Mucosa of descending colon (tissue), 3 donors: ENCODE data around the gene CYP1A2. TPM values are rescaled to one million over a fixed set of nuclear protein-coding genes. Genes with fewer than 3 reads are reported as not detected.
"Not testable (repeated sequence)": the region's sequence is repeated elsewhere in the genome, so short reads cannot be mapped to it uniquely, and the experiment has no call there.

Experiments
- ATAC-seq: fragments of 200-7000 bp; cut with Tn5 transposase; one replicate; pipeline ENCODE4 v1.9.1; 2020; ENCODE audit warnings: mild to moderate bottlenecking, moderate library complexity
- DNase-seq, 3 donors: peaks; one replicate each; pipeline ENCODE4 v3.0.0-alpha.2; 2020
- H3K36me3 ChIP-seq: fragments of 200-600 bp; one replicate; pipeline ENCODE4 v1.8.0; 2021; ENCODE audit warnings: low read depth, mild to moderate bottlenecking
- H3K4me1 ChIP-seq: fragments of 200-600 bp; one replicate; pipeline ENCODE4 v1.8.0; 2021; ENCODE audit warnings: low read depth, mild to moderate bottlenecking
- H3K4me3 ChIP-seq: fragments of 200-600 bp; one replicate; pipeline ENCODE4 v1.8.0; 2021; ENCODE audit warnings: mild to moderate bottlenecking
- H3K9me3 ChIP-seq: fragments of 200-600 bp; one replicate; pipeline ENCODE4 v1.8.0; 2021; ENCODE audit warnings: mild to moderate bottlenecking
- CTCF ChIP-seq: fragments of 200-600 bp; IDR thresholded peaks from one replicate; pipeline ENCODE4 v1.8.0; 2022; ENCODE audit warnings: antibody characterized with exemption, mild to moderate bottlenecking
- intact Hi-C, 2 donors: fragments of 100-400 bp; cut with DNase I in 1 of 2; cut with micrococcal nuclease in 1 of 2; formaldehyde crosslinking; loops; one replicate each; pipeline versions ENCODE4 v1.11.0 to v1.11.1; 2022; cut with DNase I, micrococcal nuclease
- total RNA-seq, 3 donors: library from RNA; stranded (reverse); fragmentation: NEBNext Ultra II Directional in 2 of 3; extraction: Animal tissue kit (Norgen Biotek cat#: 25700) in 2 of 3; gene quantifications; one replicate each; pipeline versions ENCODE4 v1.2.1 to v1.2.4, GENCODE V29; 2021 to 2023
- donor health status: DM: no; HTN: no; CAD: no; lungs with moderate emphysema.
- donor health status: DM: no; HTN: no; CAD: no.
- donor health status: DM: no; HTN: yes; CAD: no.

The CYP1A2 gene
- total RNA-seq, 3 donors from 2014 or later, result not detected

GRCh38 chr15:74783072-74783807 lies 34.6 kb downstream of the CYP1A2 start:
- no peak for TF ChIP-seq CTCF
- peak; percentile 45 to 76 (median 61) for DNase-seq
- Histone ChIP-seq H3K36me3 (no peaks in the 10 kb centered on the region), H3K9me3 (no peaks in the 10 kb centered on the region), H3K4me1 (peaks cover 63% of the 10 kb centered on the region), H3K4me3 (peak overlapping the region; percentile 77)
- peak; percentile 15 for ATAC-seq
- intact Hi-C loops, result no loop called here

GRCh38 chr15:74783808-74784175 lies 35.1 kb downstream of the CYP1A2 start:
- DNase-seq (peak in 2 of 3 donors; percentile 38 to 60), ATAC-seq (no peak)
- no peak overlapping the region for H3K4me3 ChIP-seq
- no peaks in the 10 kb centered on the region for H3K36me3 ChIP-seq
- peaks cover 63% of the 10 kb centered on the region for H3K4me1 ChIP-seq
- TF ChIP-seq CTCF, result no peak
- intact Hi-C loops, result no loop called here
- no peaks in the 10 kb centered on the region for H3K9me3 ChIP-seq

- no peak for ATAC-seq
- TF ChIP-seq CTCF, result no peak
- peaks cover 63% of the 10 kb centered on the region for H3K4me1 ChIP-seq
- intact Hi-C loops, result no loop called here
- no peaks in the 10 kb centered on the region for H3K9me3 ChIP-seq
- no peaks in the 10 kb centered on the region for H3K36me3 ChIP-seq
- H3K4me3 ChIP-seq, result no peak overlapping the region
- DNase-seq, result no peak
Observed at GRCh38 chr15:74784426-74785193, 36.0 kb downstream of the CYP1A2 start.

GRCh38 chr15:74785194-74786032 lies 36.8 kb downstream of the CYP1A2 start:
- ATAC-seq, result no peak
- Histone ChIP-seq H3K4me3 (no peak overlapping the region), H3K9me3 (no peaks in the 10 kb centered on the region), H3K36me3 (no peaks in the 10 kb centered on the region), H3K4me1 (peaks cover 64% of the 10 kb centered on the region)
- DNase-seq, result peak in 1 of 3 donors; percentile 70
- TF ChIP-seq CTCF, result no peak
- intact Hi-C loops, result no loop called here

GRCh38 chr15:74786081-74786480 lies 37.4 kb downstream of the CYP1A2 start:
- intact Hi-C loops, H3K4me3 ChIP-seq, DNase-seq, H3K36me3 ChIP-seq, ATAC-seq, H3K9me3 ChIP-seq: not testable (repeated sequence)
- peaks cover 65% of the 10 kb centered on the region for H3K4me1 ChIP-seq
